BJ (cell line): ENCODE measurements around the gene ZNF8. TPM values are rescaled to one million over a fixed set of nuclear protein-coding genes. Genes with fewer than 3 reads are reported as not detected.

Experiments used
- CTCF ChIA-PET: fragments of 350-600 bp; formaldehyde crosslinking; extraction: SDS; loops from one replicate; lab custom pipeline; 2021; ENCODE audit warnings: antibody characterized with exemption, inconsistent platforms; lab: Yijun Ruan, JAX
- POLR2A ChIA-PET: fragments of 300-600 bp; sonication (Branson Sonifier 250); formaldehyde crosslinking; extraction: SDS; loops from one replicate; lab custom pipeline; 2021; ENCODE audit warnings: antibody characterized with exemption; lab: Charles Lee
- DNase-seq: peaks from one replicate; pipeline ENCODE4 v3.0.0-alpha.2; 2011; ENCODE audit warnings: low read depth
- H3K27me3 ChIP-seq: 2 replicates; pipeline ENCODE4 v1.6.0; 2011; ENCODE audit warnings: low read length; ENCODE audit not compliant: control insufficient read depth, insufficient read depth
- H3K36me3 ChIP-seq: 2 replicates; pipeline ENCODE4 v1.5.1; 2011; ENCODE audit warnings: low read length; ENCODE audit not compliant: control insufficient read depth, insufficient read depth
- H3K4me3 ChIP-seq: 2 replicates; pipeline ENCODE4 v1.5.1; 2011; ENCODE audit warnings: low read depth, mild to moderate bottlenecking, control low read depth, low read length
- polyA plus RNA-seq: library from polyadenylated mRNA; depleted of rRNA; stranded (reverse); fragments of >200 nt; gene quantifications from 2 replicates; pipeline ENCODE4 v1.2.3, GENCODE V29; 2011
- TF ChIP-seq, protein P1 (sequence below): IDR thresholded peaks from 2 replicates; pipeline ENCODE4 v1.5.1; 2011; ENCODE audit warnings: low read depth, mild to moderate bottlenecking, control low read depth, inconsistent platforms, low read length, moderate library complexity; ENCODE audit not compliant: insufficient read depth

The ZNF8 gene
- polyA plus RNA-seq, 1 experiment = 2.1 TPM

DNA sequence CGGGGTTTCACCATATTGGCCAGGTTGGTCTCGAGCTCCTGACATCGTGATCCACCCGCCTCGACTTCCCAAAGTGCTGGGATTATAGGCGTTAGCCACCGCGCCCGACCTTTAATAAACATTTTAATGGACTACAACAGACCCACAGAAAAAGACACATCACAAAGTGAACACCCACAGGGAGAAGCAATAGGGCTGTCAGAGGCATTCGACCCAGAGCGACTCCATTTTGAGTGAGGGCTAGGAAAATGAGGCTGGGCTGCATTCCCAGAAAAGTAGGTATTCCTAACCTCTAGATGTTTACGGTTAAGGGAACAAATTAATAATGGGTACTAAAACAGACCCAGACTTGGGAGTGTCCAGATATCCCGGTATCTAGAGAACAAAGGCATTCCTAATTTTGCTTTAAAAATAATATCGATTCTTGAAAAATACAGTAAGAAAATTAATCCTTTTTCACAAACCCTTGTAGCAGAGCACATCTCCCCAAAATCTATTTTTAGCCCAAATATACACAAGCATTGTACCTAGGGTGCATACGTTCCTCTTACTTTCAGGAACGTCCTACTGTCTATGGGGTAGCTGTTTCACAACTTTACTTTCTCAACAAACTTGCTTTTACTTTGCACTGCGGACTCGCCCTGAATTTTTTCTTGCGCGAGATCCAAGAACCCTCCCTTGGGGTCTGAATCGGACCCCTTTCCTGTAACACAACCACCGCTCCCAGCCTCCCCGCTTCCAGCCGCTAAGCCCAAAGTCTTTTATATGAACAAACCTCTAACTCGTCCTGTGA is 811 bp upstream of the ZNF8 start:
- Histone ChIP-seq H3K4me3 (peak overlapping the region; percentile 84), H3K27me3 (no peaks in the 10 kb centered on the region), H3K36me3 (no peaks in the 10 kb centered on the region)
- no peak for DNase-seq
- ChIA-PET POLR2A (interaction anchor here (0.6 kb wide), 2 partner anchors 22 to 264 kb away, joined by 3 to 4 read pairs; no protein-coding TSS in a partner anchor), CTCF (no interaction called here)
- TF ChIP-seq, protein P1, sequence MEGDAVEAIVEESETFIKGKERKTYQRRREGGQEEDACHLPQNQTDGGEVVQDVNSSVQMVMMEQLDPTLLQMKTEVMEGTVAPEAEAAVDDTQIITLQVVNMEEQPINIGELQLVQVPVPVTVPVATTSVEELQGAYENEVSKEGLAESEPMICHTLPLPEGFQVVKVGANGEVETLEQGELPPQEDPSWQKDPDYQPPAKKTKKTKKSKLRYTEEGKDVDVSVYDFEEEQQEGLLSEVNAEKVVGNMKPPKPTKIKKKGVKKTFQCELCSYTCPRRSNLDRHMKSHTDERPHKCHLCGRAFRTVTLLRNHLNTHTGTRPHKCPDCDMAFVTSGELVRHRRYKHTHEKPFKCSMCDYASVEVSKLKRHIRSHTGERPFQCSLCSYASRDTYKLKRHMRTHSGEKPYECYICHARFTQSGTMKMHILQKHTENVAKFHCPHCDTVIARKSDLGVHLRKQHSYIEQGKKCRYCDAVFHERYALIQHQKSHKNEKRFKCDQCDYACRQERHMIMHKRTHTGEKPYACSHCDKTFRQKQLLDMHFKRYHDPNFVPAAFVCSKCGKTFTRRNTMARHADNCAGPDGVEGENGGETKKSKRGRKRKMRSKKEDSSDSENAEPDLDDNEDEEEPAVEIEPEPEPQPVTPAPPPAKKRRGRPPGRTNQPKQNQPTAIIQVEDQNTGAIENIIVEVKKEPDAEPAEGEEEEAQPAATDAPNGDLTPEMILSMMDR = no peak

DNA sequence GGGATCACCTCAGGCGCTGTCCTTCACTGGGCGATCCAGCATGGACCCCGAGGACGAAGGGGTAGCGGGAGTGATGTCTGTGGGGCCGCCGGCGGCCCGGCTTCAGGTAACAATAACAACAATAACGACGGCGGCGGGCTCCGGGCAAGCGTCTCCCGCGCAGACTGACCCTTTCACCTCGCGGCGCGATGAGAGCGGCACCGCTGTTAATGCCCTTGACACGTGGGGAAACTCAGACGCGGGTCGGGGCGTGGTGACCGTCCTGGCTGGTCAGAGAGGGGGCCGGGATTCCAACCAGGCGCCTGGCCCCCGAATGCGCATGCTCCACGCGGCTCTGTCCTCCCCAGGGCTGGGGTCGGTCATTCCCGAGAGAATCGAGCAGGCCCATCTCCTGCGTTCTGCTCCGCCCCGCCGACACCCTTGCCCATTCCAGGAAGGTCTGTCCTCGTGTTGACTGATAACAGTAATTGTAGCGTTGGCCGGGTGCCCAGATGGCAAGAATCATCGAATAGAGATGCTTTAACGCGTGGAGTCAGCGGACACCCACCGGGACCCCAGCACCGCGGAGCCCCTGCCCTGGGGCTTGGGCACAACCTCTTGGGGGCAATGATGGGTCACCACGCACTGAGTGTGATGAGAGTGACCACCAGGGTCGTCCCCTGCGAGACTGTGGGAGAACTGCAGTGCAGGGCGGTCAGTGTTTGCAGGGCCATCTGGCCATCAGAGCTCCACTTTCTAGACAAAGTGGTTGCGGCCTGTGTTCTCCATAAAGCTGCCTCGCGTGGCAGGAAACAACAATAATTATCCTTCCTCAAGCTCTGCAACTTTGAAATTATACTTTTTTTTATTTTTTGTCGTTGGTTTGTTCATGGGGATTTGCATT is 528 bp downstream of the ZNF8 start:
- ChIA-PET POLR2A (interaction anchor here (0.6 kb wide), 1 partner anchor 266 kb away, joined by 4 read pairs; no protein-coding TSS in a partner anchor), CTCF (no interaction called here)
- TF ChIP-seq, protein P1 = no peak

DNA sequence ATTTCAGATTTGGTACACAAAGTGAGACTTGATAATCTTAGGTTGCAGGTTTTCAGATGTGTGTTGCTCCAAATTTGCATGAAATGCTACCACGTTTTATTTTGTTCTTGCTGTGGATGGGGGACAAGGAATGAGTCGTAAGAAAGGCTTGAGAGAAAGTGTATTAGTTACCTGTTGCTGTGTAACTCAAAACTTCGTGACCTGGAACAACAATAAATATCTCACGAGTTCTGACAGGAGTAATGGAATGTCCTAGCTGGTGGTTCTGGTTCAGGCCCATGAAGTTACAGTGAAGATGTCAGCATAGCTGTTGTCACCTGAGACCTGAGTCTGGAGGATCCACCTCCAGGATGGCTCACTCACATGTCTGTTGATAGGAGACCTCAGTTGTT is 1.2 kb downstream of the ZNF8 start:
- H3K4me3 ChIP-seq = peak overlapping the region; percentile 84

More for the DNA sequence above, 528 bp downstream of the ZNF8 start:
- H3K36me3 ChIP-seq = no peaks in the 10 kb centered on the region
- no peak for DNase-seq
- H3K4me3 ChIP-seq = peak overlapping the region; percentile 84
- no peaks in the 10 kb centered on the region for H3K27me3 ChIP-seq

DNA sequence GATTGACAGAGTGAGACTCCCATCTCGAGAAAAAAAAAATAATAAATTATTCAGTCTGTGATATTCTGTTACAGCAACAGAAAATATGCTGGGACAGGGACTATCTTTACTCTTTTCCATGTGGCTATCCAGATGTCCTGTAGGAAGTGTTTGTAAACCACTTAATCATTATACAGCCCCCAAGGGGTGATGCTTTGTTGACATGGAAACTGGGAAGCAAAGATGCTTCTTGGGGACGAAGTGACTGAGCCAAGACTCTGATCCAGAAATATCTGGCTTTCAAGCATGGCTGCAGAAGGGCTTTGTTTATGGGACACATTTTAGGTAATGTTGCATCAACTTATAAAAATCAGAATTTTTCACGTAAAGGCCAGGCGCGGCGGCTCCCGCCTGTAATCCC is 5.4 kb downstream of the ZNF8 start:
- TF ChIP-seq, protein P1 = no peak
- ChIA-PET POLR2A (no interaction called here), CTCF (no interaction called here)
- Histone ChIP-seq H3K36me3 (peaks cover 22% of the 10 kb centered on the region), H3K27me3 (no peaks in the 10 kb centered on the region), H3K4me3 (no peak overlapping the region)
- DNase-seq = no peak

More for the DNA sequence above, 1.2 kb downstream of the ZNF8 start:
- Histone ChIP-seq H3K36me3 (no peaks in the 10 kb centered on the region), H3K27me3 (no peaks in the 10 kb centered on the region)
- TF ChIP-seq, protein P1 = no peak
- no peak for DNase-seq
- POLR2A ChIA-PET = no interaction called here
- CTCF ChIA-PET = interaction anchor here (1.1 kb wide), 1 partner anchor 21 kb away, joined by 3 read pairs; no protein-coding TSS in a partner anchor

DNA sequence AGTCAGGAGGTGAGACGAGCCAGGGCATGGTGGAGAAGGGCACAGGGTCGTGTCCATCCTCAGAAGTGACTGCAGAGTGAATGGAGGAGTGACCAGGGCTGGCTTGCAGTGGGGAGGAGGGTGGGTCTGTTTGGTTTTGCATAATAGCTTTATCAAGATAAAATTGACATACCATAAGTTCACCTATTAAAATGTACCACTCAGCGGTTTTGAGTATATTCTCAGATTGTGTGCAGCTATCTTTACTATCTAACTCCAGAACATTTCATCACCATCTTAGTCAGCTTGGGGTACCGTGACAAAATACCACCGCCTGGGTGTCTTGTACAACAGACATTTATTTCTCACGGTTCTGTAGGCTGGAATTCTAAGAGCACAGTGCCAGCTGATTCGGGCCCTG is 13.2 kb downstream of the ZNF8 start:
- ChIA-PET POLR2A (no interaction called here), CTCF (no interaction called here)
- no peak for DNase-seq
- Histone ChIP-seq H3K27me3 (no peaks in the 10 kb centered on the region), H3K36me3 (peaks cover 38% of the 10 kb centered on the region), H3K4me3 (no peak overlapping the region)
- TF ChIP-seq, protein P1 = no peak
